Spinal cord (tissue), 10 donors: ENCODE measurements around the gene NYNRIN. TPM values are rescaled to one million over a fixed set of nuclear protein-coding genes. Genes with fewer than 3 reads are reported as not detected.
A peak's percentile ranks its signal among the peaks of the same experiment; 100 is the strongest.

ENCODE experiments used
- DNase-seq, 6 donors: peaks; one replicate each; pipeline versions ENCODE4 v3.0.0 to v3.0.0-alpha.2; 2013 to 2015; ENCODE audit warnings: low spot score in 6 of 6, low read depth in 4 of 6
- H3K27ac ChIP-seq: one replicate; pipeline ENCODE4 v1.5.1; 2013; ENCODE audit warnings: low read depth, low read length, control low read depth
- H3K27me3 ChIP-seq: one replicate; pipeline ENCODE4 v1.6.1; 2013; ENCODE audit warnings: low read length; ENCODE audit not compliant: control insufficient read depth, insufficient read depth
- H3K36me3 ChIP-seq: one replicate; pipeline ENCODE4 v1.6.1; 2013; ENCODE audit warnings: low read length; ENCODE audit not compliant: control insufficient read depth, insufficient read depth
- H3K4me1 ChIP-seq: one replicate; pipeline ENCODE4 v1.6.1; 2013; ENCODE audit warnings: low read length; ENCODE audit not compliant: control insufficient read depth, insufficient read depth
- H3K4me3 ChIP-seq: one replicate; pipeline ENCODE4 v1.5.1; 2013; ENCODE audit warnings: low read depth, low read length, control low read depth
- H3K9me3 ChIP-seq: one replicate; pipeline ENCODE4 v1.6.1; 2013; ENCODE audit warnings: low read length; ENCODE audit not compliant: control insufficient read depth, insufficient read depth
- WGBS: methylation state at CpG from one replicate; pipeline ENCODE4 v1.1.5; 2013; ENCODE audit warnings: missing lambda C conversion rate; ENCODE audit not compliant: insufficient coverage; 5-methylcytosine and 5-hydroxymethylcytosine counted together
- polyA plus RNA-seq, 2 donors: library from polyadenylated mRNA; unstranded; fragments of 120-200 nt; gene quantifications; one replicate each; pipeline ENCODE4 v1.2.1, GENCODE V29; 2013; ENCODE audit not compliant: insufficient read length in 2 of 2
- total RNA-seq, 2 donors: library from RNA; depleted of rRNA in 1 of 2; stranded (reverse); fragments of 120-200 nt in 1 of 2; fragments of >200 nt in 1 of 2; gene quantifications; one replicate each; pipeline versions ENCODE4 v1.2.3 to v1.2.4, GENCODE V29; 2013 to 2014
- donor health status: healthy.

The NYNRIN gene
- total and polyA plus RNA-seq, 4 donors: 14.8 to 37.4 (median 30.2) TPM

DNA sequence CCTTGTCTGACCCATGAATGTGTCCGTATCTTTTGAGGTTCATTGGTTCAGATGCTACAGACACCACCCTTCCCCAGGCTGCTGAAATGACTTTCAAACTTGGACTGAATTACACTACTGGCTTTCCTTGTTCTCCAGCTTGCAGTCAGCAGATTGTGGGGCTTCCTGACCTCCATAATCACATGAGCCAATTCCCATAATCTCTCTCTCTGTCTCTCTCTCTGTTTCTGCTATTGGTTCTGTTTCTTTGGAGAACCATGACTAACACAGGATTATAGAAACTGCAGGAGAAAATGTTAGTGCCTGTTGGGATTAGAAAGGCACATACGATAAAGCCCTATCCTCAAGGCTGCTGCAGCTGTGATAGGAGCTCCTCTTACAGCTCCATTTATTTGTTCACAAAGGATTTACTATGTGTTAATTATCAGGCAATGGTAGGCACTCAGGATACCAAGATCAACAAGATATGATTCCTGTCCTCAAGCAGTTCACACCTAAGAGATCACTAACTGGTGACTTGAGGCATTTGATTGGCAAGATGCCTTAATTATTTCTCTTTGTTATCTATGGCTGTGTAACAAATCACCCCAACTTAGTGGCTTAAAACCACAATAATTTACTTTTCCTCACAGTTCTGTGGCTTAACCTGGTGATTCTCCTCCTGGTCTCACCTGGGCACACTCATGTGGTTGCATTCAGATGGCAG, 10.2 kb upstream of the NYNRIN start:
- H3K4me1 ChIP-seq: no peaks in the 10 kb centered on the region
- H3K27me3 ChIP-seq: no peaks in the 10 kb centered on the region
- WGBS: 33% methylated on average over 1 of the region's 2 CpGs
- no peaks in the 10 kb centered on the region for H3K36me3 ChIP-seq
- H3K4me3 ChIP-seq: no peak overlapping the region
- no peaks in the 10 kb centered on the region for H3K9me3 ChIP-seq
- DNase-seq: no peak
- no peak overlapping the region for H3K27ac ChIP-seq

DNA sequence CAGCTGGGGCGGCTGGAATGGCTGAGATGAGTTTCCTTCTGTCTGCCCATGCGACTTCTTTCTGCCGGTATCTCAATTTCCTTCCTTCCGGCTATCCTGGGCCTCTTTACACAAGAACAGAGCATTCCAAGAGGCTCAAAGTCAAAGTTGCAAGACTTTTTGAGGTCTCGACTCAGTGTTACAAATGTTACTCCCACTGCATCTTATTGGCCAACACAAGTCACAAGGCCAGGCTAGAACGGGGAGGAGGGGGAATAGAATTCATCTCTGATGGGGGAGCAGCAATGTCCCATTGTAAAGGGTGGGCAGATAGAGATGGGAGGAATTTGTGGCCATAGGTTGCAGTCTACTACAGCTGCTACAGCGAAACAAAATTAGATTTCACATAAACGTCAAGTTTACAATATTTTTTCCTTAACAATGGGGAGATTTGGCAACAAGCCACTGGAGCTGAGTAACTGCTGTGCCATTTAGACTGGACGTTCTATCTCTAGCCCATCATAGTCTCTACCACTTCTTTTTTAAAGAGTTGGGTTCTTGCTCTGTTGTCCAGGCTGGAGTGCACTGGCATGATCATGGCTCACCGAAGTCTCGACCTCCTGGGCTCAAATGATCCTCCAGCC, 9.5 kb upstream of the NYNRIN start:
- no peak overlapping the region for H3K27ac ChIP-seq

DNA sequence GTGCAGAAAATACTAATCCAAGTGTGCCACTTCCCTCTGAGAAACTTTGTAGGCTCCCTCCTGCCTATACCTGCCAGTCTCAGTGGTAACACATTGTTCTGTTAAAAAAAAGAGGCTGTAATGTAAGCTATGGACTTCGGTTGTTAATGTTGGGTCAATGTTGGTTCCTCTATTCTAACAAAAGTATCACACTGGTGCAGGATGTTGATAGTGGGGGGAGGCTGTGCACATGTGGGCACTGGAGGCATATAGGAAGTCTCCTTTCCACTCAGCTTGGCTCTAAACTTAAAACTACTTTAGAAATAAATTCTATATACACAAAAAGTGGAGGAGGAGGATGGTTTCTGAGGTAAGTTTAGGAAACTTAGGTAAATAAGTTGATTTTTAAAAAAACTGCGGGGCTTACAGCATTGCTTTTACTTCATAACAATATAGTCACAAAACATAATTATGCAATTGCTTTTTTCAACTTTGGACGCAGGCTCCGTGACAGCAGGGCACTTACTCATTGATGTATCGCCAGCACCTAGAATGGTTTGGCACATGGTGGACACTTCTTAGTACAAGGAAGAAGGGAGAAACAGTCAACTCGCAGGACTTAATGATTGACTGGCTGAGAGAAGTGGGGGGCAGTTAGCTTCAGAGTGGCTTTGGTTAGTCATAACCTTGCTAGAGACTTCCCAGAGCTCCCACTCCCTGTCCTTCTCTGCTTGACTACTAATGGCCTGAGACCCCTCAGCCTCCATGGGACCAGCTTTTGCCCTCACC, 7.9 kb upstream of the NYNRIN start:
- Histone ChIP-seq H3K4me1 (no peaks in the 10 kb centered on the region), H3K9me3 (no peaks in the 10 kb centered on the region), H3K4me3 (no peak overlapping the region), H3K27me3 (no peaks in the 10 kb centered on the region), H3K36me3 (no peaks in the 10 kb centered on the region), H3K27ac (no peak overlapping the region)
- 81% methylated on average over 3 of the region's 6 CpGs for WGBS
- no peak for DNase-seq

More for the DNA sequence above, 9.5 kb upstream of the NYNRIN start:
- no peak for DNase-seq
- H3K4me3 ChIP-seq: no peak overlapping the region
- no peaks in the 10 kb centered on the region for H3K4me1 ChIP-seq
- WGBS: 70% methylated on average over 5 of the region's 11 CpGs
- no peaks in the 10 kb centered on the region for H3K9me3 ChIP-seq
- H3K27me3 ChIP-seq: no peaks in the 10 kb centered on the region
- H3K36me3 ChIP-seq: no peaks in the 10 kb centered on the region

DNA sequence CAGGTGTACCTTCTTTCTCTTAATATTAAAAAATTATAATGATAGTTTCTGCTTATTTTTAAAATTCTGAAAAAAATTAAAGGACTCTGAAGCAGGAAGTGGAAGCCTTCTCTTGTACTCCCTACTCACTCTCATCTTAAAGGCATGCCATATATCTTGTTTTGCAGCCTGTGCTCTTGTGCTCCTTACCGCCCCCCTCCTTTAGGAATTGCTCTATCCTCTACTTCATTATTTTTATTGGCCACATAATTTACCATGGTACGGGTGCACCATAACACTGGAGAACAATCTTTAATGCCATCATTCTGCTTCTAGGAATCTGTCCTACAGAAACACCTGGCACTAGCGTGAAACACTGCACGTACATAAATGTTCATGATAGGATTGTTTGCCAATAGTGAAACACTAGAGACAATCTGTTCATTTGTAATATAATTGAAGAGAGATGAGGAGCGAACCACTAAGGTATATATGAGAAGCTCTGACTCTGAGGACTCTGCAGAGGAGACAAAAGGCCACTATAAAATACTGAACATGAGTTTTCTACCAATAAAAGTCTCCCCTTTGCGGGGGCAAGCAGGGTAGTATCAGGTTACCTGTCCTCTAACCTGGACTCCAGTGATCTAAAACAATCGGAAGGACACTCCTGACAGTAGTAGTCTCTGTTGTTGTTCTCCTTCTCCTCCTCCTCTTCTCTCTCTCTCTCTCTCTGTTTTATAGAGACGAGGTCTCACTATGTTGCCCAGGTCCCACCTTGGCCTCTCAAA, 6.3 kb upstream of the NYNRIN start:
- peak in 1 of 6 donors; percentile 41 for DNase-seq
- WGBS: 53% methylated on average over 4 of the region's 8 CpGs
- no peaks in the 10 kb centered on the region for H3K4me1 ChIP-seq
- H3K4me3 ChIP-seq: no peak overlapping the region
- H3K36me3 ChIP-seq: no peaks in the 10 kb centered on the region
- H3K9me3 ChIP-seq: no peaks in the 10 kb centered on the region
- no peaks in the 10 kb centered on the region for H3K27me3 ChIP-seq
- no peak overlapping the region for H3K27ac ChIP-seq

DNA sequence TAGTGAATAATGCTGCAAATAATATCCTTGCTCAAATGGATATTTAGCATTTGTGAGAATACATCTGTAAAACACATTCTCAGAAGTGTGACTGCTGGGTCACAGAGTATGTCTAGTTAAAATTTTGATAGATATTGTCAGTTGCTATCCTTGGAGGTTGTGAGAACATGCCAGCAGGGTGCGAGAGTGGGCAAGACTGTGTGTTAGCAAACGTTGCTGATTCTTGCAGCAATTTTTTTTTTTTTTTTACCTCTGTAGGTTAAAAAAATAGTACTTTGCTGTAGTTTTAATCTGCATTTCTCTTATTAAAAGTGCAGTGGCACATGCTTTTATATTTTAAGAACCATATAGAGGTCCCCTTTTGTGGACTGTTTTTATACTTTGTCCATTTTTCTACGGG, 4.5 kb upstream of the NYNRIN start:
- no peaks in the 10 kb centered on the region for H3K9me3 ChIP-seq
- no peak overlapping the region for H3K4me3 ChIP-seq
- H3K36me3 ChIP-seq: no peaks in the 10 kb centered on the region
- WGBS: no CpG with 5 or more reads among the region's 3 CpGs
- H3K27me3 ChIP-seq: no peaks in the 10 kb centered on the region
- H3K4me1 ChIP-seq: peaks cover 11% of the 10 kb centered on the region
- no peak for DNase-seq
- no peak overlapping the region for H3K27ac ChIP-seq

DNA sequence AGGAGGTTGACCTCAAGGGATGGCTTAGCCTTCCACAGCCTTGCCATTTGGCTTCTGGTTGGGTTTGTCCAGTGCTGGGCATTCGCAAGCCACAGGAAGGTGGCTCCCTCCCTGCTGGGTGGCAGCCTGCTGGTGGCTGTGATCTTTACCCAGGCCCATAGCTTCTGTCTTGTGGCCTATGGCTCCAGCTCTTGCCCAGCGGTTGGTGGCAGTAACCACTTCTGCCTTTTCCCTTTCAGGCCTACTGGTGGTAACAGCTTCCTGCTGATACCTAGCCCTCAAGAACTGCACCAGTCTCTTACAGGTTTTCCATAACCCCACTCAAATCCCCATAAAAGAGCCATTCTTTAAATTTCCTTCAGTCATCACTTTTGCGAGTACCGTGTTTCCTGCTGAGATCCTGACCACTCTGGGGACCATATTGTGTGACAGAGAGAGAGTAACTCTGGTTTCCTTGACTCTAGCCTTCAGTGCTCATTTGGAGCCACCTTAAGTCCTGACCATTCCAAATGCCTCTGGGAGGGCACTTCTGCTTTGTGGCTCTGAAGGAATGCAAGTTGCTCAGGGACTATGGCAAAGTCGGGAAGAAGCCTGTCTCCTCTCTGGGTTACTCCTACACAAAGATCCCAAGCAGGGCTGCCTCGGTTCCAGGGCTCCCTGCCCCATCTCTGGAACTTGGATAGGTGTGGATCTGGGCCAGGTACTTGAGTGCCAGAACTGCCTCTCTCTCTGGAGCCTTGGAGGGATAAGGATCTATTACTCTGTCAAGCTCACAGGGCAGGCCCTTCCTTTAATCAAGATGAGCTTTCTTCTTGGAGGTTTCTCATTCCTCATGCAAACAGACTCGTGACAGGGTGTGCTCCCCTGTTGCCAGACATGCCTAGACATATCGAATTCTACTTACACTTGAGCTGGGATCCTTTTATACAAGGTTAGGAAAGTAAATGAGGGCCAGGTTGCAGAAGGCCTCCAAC, 2.9 kb upstream of the NYNRIN start:
- no peak for DNase-seq
- Histone ChIP-seq H3K4me1 (peaks cover 26% of the 10 kb centered on the region), H3K9me3 (no peaks in the 10 kb centered on the region), H3K4me3 (no peak overlapping the region), H3K27ac (no peak overlapping the region), H3K36me3 (no peaks in the 10 kb centered on the region), H3K27me3 (no peaks in the 10 kb centered on the region)
- WGBS: 63% methylated on average over 4 of the region's 8 CpGs

DNA sequence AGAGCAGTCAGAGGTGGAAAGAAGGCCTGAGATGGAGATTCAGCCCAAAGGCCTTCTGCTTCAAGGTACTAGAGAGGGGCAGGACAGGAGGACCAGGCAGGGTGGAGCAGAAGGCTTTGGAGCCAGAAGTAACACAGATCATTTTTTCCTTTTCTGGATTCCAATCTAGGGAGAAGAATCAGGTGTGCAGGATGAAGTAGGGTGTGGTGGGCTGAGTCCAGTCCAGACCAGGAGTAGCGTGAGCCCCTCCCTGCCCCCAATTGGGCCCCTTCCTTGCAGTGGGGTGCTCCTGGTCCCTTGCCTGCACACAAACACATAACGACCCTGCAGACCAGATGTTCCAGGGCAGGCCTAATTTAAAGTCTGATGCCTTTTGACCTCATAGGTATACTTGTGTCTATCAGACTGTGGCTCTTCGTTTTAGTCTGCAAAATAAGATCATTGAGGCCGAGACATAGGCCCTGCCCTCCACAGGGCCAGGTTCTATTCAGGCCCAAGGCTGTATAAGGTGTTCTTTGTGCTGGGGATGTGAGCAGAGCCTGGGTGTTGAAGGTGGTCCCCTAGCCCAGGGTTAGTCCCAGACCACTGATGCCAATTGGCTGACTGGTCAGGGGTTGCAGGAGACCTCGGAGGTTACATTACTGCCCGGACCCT, 1.0 kb upstream of the NYNRIN start:
- DNase-seq: no peak
- Histone ChIP-seq H3K27ac (peak overlapping the region; percentile 60), H3K4me3 (peak overlapping the region; percentile 67), H3K4me1 (peaks cover 39% of the 10 kb centered on the region), H3K9me3 (no peaks in the 10 kb centered on the region), H3K27me3 (no peaks in the 10 kb centered on the region), H3K36me3 (no peaks in the 10 kb centered on the region)
- WGBS: 31% methylated on average over 5 of the region's 6 CpGs

DNA sequence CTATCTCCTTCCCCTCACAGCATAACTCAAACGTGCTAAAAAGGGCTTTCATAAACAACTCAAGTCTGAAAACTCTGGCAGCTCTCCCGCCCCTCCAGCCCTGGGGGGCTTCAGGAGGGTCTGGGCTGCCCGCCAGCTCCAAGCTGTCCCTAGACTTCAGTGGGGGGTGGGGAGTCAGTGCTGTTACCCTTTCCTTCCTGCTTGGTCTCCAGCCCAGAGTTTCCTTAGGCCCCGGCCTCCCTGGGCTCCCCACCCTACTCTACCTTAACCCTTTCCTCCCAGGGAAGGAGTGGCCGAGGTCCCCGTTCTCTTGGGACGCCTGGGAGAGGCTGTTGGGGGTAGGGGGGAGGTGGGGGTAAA, 530 bp upstream of the NYNRIN start:
- peak overlapping the region; percentile 67 for H3K4me3 ChIP-seq
- no peaks in the 10 kb centered on the region for H3K36me3 ChIP-seq
- DNase-seq: peak in 4 of 6 donors; percentile 43 to 93 (median 69)
- peak overlapping the region; percentile 60 for H3K27ac ChIP-seq
- no peaks in the 10 kb centered on the region for H3K27me3 ChIP-seq
- H3K9me3 ChIP-seq: no peaks in the 10 kb centered on the region
- H3K4me1 ChIP-seq: peaks cover 39% of the 10 kb centered on the region
- no CpG with 5 or more reads among the region's 7 CpGs for WGBS
